Measurements from ENCODE around the gene MEAK7. TPM values are rescaled to one million over a fixed set of nuclear protein-coding genes. Genes with fewer than 3 reads are reported as not detected.
A peak's percentile ranks its signal among the peaks of the same experiment; 100 is the strongest.

Gene MEAK7
- total RNA-seq, 4 donors from 2014 or later: 7.4 to 54.3 (median 47.0) TPM

- Histone ChIP-seq H3K36me3 (peaks cover 0 to 74% (median 0%) of the 10 kb centered on the region in 3 donors), H3K4me1 (no peaks in the 10 kb centered on the region), H3K9me3 (no peaks in the 10 kb centered on the region), H3K27ac (no peak overlapping the region), H3K27me3 (no peaks in the 10 kb centered on the region), H3K4me3 (no peak overlapping the region)
- DNase-seq: no peak
- no peak for TF ChIP-seq POLR2A (IDR thresholded peaks at IDR 0.05)
- no peak for TF ChIP-seq CTCF (IDR thresholded peaks at IDR 0.05)
Measured at GRCh38 chr16:84482951-84483881, 21.2 kb downstream of the MEAK7 start.

- TF ChIP-seq CTCF (IDR thresholded peaks at IDR 0.05) (no peak), POLR2A (IDR thresholded peaks at IDR 0.05) (no peak)
- H3K36me3 ChIP-seq: peaks cover 0 to 67% (median 0%) of the 10 kb centered on the region in 3 donors
- no peak overlapping the region for H3K27ac ChIP-seq
- no peak overlapping the region for H3K4me3 ChIP-seq
- no peaks in the 10 kb centered on the region for H3K9me3 ChIP-seq
- no peaks in the 10 kb centered on the region for H3K27me3 ChIP-seq
- H3K4me1 ChIP-seq: no peaks in the 10 kb centered on the region
- DNase-seq: peak in 1 of 3 donors; percentile 9
Measured at GRCh38 chr16:84482001-84482891, 22.2 kb downstream of the MEAK7 start.

GRCh38 chr16:84481051-84481735, 23.3 kb downstream of the MEAK7 start:
- Histone ChIP-seq H3K27me3 (no peaks in the 10 kb centered on the region), H3K4me1 (no peaks in the 10 kb centered on the region), H3K4me3 (no peak overlapping the region), H3K27ac (no peak overlapping the region), H3K36me3 (peaks cover 0 to 57% (median 0%) of the 10 kb centered on the region in 3 donors), H3K9me3 (no peaks in the 10 kb centered on the region)
- TF ChIP-seq CTCF (IDR thresholded peaks at IDR 0.05): no peak
- TF ChIP-seq POLR2A (IDR thresholded peaks at IDR 0.05): no peak
- no peak for DNase-seq

- H3K27me3 ChIP-seq: no peaks in the 10 kb centered on the region
- H3K4me1 ChIP-seq: no peaks in the 10 kb centered on the region
- H3K27ac ChIP-seq: no peak overlapping the region
- no peak overlapping the region for H3K4me3 ChIP-seq
- no peak for TF ChIP-seq CTCF (IDR thresholded peaks at IDR 0.05)
- no peak for TF ChIP-seq POLR2A (IDR thresholded peaks at IDR 0.05)
- DNase-seq: no peak
- H3K9me3 ChIP-seq: no peaks in the 10 kb centered on the region
- H3K36me3 ChIP-seq: peaks cover 0 to 48% (median 0%) of the 10 kb centered on the region in 3 donors
Measured at GRCh38 chr16:84479716-84480450, 24.6 kb downstream of the MEAK7 start.

All from Peyer's patch (tissue), 4 donors.